HG03066 (cell line): ENCODE results near the gene SVIP.

Experiments used
- ATAC-seq: cut with Tn5 transposase; IDR thresholded peaks from one replicate; pipeline ENCODE4 v1.9.1; 2021; ENCODE audit warnings: low read depth; ENCODE audit not compliant: unreplicated experiment

The SVIP gene

GRCh38 chr11:22829231-22830081 lies at the start of gene SVIP:
SVIP (minus strand) TSS chr11:22829801; CDS start chr11:22829748, 53 bp downstream.
- ATAC-seq: peak; percentile 97

DNA sequence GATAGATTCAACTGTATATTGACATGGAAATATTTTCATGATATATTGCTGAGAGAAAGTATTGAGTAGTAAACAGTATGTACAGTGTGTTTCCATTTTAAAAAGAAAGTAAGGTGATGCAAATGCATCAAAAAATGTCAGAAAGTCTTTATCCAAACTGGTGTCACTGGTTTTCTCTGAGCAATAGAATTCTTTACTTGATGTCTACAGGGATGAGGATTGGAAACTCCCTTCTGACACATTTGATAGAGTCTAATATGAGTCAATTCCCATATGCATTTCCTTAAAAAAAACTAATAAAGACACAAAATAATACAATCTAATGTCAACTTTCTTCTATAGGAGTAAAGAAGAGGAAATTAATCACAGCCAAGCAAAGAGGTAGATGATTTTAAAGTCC lies 49.0 kb upstream of the SVIP start:
- no peak for ATAC-seq

DNA sequence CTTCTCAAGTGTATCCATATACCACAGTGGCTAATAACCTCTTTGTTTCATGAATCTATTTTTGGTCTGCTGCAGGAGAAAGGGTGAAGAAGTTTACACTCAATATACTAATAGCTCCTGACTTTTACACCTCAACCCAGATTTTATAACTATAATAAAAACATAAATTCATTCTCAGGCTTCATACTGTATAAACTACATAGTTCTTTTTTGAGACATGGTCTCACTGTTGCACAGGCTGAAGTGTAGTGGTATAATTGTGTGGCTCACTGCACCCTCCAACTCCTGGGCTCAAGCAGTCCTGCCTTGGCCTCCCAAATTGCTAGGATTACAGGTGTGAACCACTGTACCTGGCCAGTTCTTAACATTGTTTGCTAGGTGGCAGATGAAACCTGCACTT lies 48.4 kb upstream of the SVIP start:
- ATAC-seq: no peak

DNA sequence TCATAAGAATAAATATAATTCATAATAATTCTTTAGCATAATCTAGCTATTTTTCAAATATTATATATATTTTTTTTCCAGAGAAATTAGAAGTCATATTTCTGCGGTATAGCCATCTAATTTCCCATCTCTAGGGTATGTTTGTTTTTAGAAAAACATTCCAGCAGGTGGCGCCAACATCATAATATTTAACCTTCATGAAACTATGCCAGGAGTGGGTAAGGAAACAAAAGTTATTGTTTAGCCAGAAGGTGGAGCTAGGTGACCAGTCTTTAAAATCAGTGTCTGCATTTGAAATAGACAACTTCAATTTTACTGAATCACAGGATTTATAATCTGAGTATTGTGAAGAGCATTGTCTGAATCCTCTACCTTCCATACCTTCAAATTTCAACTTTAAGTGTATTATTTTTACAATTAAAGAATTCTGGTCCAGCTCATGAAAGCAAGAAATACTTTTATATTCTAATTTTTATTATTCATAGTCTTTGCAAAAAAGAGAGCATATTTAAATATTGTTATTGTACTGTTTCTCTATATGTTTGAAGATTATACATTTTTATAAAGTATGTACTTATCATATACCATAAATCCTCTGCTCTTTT lies 46.4 kb upstream of the SVIP start:
- ATAC-seq: peak; percentile 100

DNA sequence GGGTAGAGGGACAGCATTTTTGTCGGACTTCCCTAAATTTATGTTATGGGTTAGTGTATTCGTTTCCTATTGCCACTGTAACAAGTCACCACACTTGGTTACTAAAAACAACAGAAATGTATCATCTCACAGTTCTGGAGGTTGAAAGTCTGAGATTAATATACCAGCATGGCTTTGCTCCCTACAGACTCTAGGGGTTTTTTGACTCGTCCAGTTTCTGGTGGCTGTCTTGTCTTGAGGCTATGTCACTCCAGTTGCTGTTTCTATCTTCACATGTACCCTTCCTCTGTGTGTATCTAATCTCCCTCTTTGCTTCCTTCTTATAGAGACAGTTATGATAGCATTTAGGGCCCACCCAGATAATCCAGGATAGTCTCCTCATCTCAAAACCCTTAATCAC lies 39.7 kb upstream of the SVIP start:
- ATAC-seq: no peak

GRCh38 chr11:22860241-22860640 lies 30.6 kb upstream of the SVIP start, which contains the start of gene CCDC179:
CCDC179 (minus strand) TSS chr11:22860474; CDS start chr11:22860421, 53 bp downstream.
- ATAC-seq: no peak

DNA sequence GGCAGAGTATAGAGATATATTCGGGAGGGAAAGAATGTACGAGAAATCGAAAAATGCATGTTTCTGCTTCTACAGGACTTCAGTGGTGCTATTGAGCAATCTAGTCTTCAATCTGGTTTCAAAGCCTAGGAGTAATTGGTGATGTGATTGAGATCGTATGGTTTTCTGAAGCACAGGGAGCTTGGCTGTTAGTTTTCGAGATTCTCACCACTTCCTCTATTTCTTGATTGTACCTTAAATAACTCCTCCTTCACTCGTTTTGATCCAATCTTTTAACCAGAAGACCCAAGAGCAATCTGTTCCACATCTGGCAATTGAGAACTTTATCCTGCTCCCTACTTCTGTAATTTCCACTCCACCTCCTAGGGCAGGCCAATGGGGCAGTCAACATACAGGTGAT lies 30.2 kb upstream of the SVIP start:
- no peak for ATAC-seq

DNA sequence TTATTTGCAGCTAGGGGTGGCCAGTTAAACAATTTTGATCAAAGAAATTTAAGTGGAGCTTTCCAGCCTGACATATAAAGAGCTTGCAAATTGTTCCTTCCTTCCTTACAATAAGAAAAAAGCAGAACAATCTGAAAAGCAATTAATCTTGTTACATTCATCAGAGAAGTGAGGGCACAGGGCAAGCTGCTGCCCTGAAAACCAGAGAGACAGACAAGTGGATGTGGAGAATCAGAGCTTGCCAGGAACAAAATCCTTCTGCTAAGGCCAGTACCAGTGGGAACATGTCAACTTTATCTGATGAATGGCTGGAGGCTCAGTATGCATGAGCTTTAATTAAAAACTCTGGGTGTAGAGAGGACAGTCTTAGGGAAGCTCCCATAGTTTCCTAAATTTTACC lies 21.9 kb upstream of the SVIP start:
- ATAC-seq: no peak

DNA sequence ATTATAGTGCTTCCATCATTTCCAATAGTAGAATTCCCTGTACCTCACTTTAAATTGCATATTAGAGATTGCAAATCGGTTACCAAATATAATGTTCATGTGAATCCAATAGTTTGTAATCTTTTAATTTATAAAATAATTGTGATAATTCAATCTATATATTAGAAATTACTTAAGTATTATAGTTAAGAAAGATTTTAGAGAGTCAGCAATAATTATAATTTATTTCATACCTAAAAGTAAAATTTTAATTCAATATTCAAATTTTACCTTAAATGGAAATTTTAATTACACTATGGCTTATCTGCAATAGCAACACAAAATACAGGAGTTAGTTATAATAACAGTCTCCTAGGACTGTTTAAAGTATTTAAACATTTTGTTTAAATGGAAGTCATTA lies 17.1 kb upstream of the SVIP start:
- ATAC-seq: no peak

DNA sequence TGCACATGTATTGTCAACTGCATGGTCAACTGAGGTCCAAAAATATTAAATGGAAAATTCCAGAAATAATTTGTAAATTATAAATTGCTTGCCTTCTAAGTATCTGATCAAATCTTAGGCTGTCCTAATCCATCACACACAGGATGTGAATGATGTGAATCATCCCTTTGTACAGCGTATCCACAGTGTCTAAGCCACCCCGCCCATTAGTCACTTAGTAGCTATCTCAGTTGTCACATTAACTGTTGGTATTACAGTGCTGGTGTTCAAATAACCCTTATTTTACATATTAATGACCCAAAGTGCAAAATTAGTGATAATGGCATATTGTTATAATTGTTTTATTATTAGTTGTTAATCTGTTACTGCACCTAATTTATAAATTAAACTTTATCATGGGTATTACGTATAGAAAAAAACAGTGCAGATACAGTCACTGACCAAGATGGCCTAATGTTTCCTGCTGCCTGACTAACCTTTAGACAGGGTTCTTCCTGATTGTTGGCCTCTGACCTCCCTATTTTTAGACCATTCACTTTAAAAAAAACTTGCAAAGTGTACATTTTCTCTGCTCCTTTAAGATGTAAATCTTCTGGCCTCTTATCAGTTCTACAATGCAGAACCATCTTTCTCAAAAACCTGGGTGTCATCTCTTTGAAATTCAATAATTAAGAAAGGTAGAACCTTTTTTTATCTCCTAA lies 2.9 kb upstream of the SVIP start:
- no peak for ATAC-seq

DNA sequence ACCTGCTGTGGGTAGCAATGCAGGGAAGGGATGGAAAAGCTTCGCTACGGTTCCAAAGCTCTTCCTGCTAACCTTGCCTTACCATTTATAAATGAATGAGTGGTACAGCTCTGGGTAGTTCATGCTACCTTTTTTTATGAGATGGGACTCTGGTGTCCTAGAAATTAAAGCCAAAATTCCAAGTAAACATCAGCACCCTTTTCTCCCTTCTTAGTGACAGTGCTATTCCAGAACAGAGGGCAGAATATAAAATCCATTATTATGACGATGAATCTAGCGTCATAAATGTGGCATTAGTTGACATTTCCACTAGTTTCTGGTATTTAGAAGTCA lies 447 bp upstream of the SVIP start:
- ATAC-seq: no peak

GRCh38 chr11:22828373-22828772 lies 1.2 kb downstream of the SVIP start:
- ATAC-seq: no peak

- ATAC-seq: no peak
Measured at GRCh38 chr11:22822203-22822602, 7.4 kb downstream of the SVIP start.

GRCh38 chr11:22809893-22810292 lies 19.7 kb downstream of the SVIP start:
- no peak for ATAC-seq

GRCh38 chr11:22808571-22809197 lies 20.9 kb downstream of the SVIP start:
- ATAC-seq: peak; percentile 29

DNA sequence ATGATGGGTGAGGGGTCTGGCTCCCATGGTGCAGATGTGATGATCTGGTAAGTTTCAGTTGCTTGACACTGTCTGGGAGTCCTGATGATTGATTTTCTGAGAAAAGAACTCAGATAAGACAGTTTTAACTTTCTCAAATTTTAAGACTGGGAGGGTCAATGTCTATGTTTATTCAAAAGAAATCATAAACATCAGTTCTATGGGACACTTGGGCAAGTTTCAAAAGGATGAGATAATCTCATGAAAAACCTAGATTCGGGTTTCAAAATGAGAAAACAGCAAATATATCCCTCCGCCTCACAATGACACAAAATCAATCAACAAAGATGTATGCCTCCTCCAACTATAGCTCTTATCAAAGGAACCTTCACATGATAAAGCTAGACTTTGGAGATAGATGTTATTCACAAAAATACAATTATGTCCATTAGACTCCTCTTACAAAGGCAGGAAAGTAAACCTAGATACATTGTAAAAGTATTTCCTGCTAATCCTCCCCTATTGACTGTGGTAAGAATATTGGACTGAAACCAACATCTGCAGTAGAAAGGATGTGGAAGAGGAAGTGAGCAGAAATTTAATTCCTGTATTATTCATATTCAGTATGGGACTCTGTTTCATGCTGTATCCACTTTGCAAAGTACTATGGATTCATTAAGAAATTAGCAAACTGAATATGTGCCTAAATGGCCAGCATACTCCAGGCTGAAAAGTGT lies 21.6 kb downstream of the SVIP start:
- ATAC-seq: peak; percentile 92

DNA sequence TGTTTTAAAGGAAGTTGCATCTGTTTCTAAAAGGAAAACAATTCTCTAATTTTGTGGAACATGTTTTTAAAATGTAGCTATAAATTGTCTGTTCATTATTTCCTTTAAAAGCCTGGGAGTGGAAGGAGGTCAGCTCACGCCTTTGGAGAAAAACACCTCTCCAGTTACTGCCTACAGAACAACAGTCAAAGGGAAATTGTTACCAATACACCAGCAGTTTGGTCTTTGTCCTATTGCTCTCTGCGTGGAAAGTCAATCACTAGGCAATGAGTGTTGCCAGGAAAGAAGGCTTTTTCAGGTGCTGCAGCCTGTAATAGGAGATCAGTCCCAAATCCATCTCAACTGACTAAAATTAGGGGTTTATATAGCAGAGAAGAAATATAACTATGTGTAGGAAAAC lies 22.2 kb downstream of the SVIP start:
- no peak for ATAC-seq

- no peak for ATAC-seq
Measured at GRCh38 chr11:22802861-22803260, 26.7 kb downstream of the SVIP start.

DNA sequence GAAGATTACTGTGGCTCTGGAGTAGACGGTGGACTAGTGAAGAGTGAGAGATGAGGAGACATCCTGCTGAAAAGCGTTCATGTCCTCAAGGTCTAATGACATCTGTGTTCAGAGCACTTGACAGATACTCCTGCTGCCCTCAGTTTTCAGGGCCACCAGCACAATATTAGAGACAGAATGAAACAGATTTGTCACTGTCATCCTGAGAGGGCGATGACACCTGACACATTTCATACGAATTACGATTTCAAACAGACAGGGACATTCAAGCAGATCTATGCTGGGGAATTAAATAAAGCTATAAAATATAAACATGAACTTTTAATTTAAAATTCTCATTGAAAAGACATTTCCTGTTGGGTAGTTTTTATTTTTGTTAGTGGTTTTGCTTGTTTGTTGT lies 29.1 kb downstream of the SVIP start:
- no peak for ATAC-seq

GRCh38 chr11:22798901-22799300 lies 30.7 kb downstream of the SVIP start:
- ATAC-seq: no peak

GRCh38 chr11:22797047-22797446 lies 32.6 kb downstream of the SVIP start:
- ATAC-seq: no peak
